Neural crest cell (in vitro differentiated cells): ENCODE data around the gene LINC00305. TPM values are rescaled to one million over a fixed set of nuclear protein-coding genes. Genes with fewer than 3 reads are reported as not detected.
A peak's percentile ranks its signal among the peaks of the same experiment; 100 is the strongest.

Experiments
- DNase-seq: peaks from one replicate; pipeline ENCODE4 v3.0.0; 2021; ENCODE audit warnings: low read depth, mixed read lengths, low spot score
- H3K27ac Mint-ChIP-seq: one replicate; pipeline ENCODE4 v1.8.0; 2021; ENCODE audit warnings: mild to moderate bottlenecking, mixed read lengths; ENCODE audit not compliant: unreplicated experiment
- H3K27me3 Mint-ChIP-seq: 2 replicates; pipeline ENCODE4 v1.8.0; 2021; ENCODE audit warnings: low read depth, mild to moderate bottlenecking, mixed read lengths
- H3K36me3 Mint-ChIP-seq: 2 replicates; pipeline ENCODE4 v1.8.0; 2021; ENCODE audit warnings: low read depth, mild to moderate bottlenecking, mixed read lengths
- H3K4me1 Mint-ChIP-seq: 2 replicates; pipeline ENCODE4 v1.8.0; 2021; ENCODE audit warnings: mixed read lengths
- H3K4me3 Mint-ChIP-seq: one replicate; pipeline ENCODE4 v1.8.0; 2021; ENCODE audit warnings: mild to moderate bottlenecking, mixed read lengths
- H3K9me3 Mint-ChIP-seq: 2 replicates; pipeline ENCODE4 v1.8.0; 2021; ENCODE audit warnings: mixed read lengths
- total RNA-seq: library from RNA; stranded (reverse); gene quantifications from 2 replicates; pipeline ENCODE4 v1.2.1, GENCODE V29; 2021
- TF ChIP-seq, protein P1 (sequence below): fragments of 200-600 bp; sonication (generic); conservative IDR thresholded peaks from 2 replicates; pipeline ENCODE4 v1.5.0; 2021; ENCODE audit warnings: antibody characterized with exemption, mild to moderate bottlenecking

Gene LINC00305
- total RNA-seq, 1 donor from 2014 or later, result not detected

DNA sequence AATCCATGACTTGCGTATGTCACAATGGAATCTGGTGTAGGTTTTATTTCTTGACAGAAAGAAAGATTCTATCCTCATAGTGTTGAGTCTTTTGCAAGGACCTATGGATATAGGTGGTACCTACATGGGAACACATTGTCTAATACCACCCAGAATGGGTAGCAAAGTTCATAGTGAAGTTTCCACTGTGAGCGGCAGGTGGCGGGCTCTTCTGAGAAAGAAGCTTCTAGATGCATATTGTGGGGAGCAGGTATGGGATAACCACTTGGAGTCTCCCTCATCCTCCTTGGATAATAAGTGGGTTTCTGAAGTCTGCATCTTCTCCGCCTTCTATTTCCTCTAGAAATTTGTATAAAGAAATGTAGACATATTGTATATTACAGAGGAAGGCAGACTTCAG, 44.9 kb downstream of the LINC00305 start:
- TF ChIP-seq, protein P1, sequence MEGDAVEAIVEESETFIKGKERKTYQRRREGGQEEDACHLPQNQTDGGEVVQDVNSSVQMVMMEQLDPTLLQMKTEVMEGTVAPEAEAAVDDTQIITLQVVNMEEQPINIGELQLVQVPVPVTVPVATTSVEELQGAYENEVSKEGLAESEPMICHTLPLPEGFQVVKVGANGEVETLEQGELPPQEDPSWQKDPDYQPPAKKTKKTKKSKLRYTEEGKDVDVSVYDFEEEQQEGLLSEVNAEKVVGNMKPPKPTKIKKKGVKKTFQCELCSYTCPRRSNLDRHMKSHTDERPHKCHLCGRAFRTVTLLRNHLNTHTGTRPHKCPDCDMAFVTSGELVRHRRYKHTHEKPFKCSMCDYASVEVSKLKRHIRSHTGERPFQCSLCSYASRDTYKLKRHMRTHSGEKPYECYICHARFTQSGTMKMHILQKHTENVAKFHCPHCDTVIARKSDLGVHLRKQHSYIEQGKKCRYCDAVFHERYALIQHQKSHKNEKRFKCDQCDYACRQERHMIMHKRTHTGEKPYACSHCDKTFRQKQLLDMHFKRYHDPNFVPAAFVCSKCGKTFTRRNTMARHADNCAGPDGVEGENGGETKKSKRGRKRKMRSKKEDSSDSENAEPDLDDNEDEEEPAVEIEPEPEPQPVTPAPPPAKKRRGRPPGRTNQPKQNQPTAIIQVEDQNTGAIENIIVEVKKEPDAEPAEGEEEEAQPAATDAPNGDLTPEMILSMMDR, result peak; percentile 34
- Mint-ChIP-seq H3K36me3 (no peaks in the 10 kb centered on the region), H3K4me1 (no peaks in the 10 kb centered on the region), H3K27me3 (no peaks in the 10 kb centered on the region), H3K4me3 (no peak overlapping the region), H3K27ac (no peak overlapping the region), H3K9me3 (no peaks in the 10 kb centered on the region)
- DNase-seq, result no peak

DNA sequence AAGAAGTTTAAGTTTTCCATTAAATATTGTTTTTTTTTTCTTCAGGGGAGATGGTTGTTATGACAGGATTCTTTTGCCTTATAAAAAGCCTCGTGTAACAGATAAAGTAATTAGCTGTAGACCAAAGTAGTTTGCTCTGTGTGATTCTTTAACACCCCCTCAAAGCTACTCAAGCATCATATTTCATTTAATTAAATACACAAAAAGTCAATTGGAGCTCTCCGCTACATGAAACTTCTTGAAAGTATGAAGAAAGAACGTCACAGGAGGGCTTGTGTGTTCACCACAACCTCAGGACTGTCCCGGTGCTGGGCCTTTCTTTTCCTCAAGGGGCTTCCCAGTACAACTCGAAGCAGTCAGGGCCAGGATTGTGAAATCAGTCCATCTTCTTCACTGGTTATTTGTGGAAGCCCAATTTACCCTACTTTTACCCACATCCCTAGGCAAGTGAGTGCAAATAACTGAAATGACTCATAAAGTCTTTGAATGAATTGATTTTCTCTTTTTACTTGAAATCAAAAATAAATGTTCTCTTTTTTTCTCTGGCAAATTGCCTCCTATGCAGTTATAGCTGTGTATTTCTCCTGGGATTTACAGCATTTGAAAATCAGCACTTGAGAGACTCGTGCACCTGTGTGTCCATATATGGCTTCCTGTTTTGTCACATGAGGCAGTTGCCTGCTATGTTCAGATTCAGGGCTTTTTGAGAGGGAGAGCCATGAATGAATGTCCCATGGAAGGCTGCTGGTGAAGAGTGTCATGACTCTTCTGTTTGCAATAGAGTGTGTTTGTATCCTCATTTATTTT, 48.6 kb downstream of the LINC00305 start:
- Mint-ChIP-seq H3K27me3 (no peaks in the 10 kb centered on the region), H3K27ac (no peak overlapping the region), H3K36me3 (no peaks in the 10 kb centered on the region), H3K9me3 (no peaks in the 10 kb centered on the region), H3K4me1 (no peaks in the 10 kb centered on the region), H3K4me3 (no peak overlapping the region)
- no peak for DNase-seq
- TF ChIP-seq, protein P1, result no peak

DNA sequence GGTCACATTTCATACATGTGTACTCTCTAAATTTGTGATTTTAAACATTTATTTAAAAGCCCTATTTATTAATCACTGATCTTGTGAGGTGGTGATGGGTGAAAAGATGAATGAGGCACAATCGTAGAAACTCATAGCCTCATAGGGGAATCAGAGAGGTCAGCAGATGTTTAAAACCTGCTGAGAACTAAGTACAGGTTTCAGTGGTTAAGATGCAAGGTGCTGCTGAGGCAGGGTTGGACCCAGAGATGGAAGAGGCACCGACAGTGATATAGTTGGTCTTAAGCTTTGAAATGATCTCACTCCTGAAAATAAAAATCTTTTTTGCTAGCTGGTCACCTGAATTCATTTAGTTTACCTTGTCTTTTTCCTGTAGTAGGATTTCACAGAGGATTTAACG, 49.6 kb downstream of the LINC00305 start:
- H3K4me3 Mint-ChIP-seq, result no peak overlapping the region
- DNase-seq, result no peak
- no peaks in the 10 kb centered on the region for H3K9me3 Mint-ChIP-seq
- H3K27me3 Mint-ChIP-seq, result no peaks in the 10 kb centered on the region
- H3K4me1 Mint-ChIP-seq, result no peaks in the 10 kb centered on the region
- H3K36me3 Mint-ChIP-seq, result no peaks in the 10 kb centered on the region
- TF ChIP-seq, protein P1, result no peak
- H3K27ac Mint-ChIP-seq, result peak overlapping the region; percentile 93

DNA sequence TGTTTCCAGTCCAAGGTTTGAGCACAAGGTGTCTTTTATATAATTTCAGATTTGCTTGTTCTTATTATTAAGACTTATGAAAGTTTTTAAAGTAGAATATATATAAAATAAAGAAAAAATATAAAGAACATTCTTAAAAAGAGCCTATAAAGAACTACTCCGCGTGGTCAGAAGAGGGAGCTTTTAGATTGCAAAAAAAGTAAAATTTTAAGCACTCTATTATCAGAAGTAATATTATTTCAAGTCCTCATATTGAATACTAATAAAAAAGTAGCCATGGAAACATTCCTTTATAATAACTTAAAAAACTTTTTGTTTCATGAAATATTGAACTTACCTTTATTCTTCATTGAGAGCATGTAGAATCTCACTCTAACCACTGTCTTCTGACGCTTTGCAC, 51.4 kb downstream of the LINC00305 start:
- H3K27ac Mint-ChIP-seq, result no peak overlapping the region
- H3K9me3 Mint-ChIP-seq, result no peaks in the 10 kb centered on the region

DNA sequence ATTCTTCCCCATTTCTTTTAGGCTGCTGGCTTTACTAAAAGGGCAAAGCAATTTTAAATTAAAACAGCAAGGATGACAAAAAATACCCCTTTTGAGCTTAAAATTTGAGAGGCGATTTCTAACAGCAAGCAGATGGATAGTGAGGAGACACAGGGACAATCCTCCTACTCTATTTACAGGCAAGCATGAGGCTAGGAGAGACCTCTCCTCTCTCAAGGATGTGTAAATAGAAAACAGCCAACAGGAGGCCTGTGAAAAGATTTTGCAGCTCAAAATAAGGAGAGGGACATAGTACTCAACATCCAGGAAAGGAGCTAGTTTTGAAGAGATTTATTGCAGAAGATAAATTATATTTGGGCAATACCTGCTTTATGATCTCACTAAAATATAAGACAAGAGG, 53.8 kb downstream of the LINC00305 start:
- TF ChIP-seq, protein P1, result no peak
- Mint-ChIP-seq H3K27ac (no peak overlapping the region), H3K4me3 (no peak overlapping the region), H3K4me1 (no peaks in the 10 kb centered on the region), H3K27me3 (no peaks in the 10 kb centered on the region), H3K9me3 (no peaks in the 10 kb centered on the region), H3K36me3 (no peaks in the 10 kb centered on the region)
- no peak for DNase-seq

More for the DNA sequence above, 51.4 kb downstream of the LINC00305 start:
- Mint-ChIP-seq H3K27me3 (no peaks in the 10 kb centered on the region), H3K36me3 (no peaks in the 10 kb centered on the region), H3K4me3 (no peak overlapping the region), H3K4me1 (no peaks in the 10 kb centered on the region)
- TF ChIP-seq, protein P1, result peak; percentile 71
- DNase-seq, result no peak
